ENCODE data around the gene BIRC5.

BIRC5 gene

DNA sequence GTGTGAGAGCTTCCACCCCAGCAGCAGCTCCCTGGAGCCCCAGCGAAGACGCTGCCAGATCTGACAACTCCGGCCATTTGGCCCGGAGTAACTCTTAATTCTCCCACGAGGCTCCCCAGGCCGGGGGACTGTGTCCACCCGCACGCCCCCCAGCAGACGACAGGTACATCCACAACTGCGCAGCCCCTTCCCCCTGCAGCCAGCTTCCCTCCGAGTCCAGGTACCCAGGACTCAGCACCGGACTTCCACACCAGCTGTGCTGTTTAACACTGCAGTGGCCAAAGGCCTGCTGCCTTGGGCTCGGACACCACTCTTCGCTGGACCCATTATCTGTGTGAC is 38.4 kb upstream of the BIRC5 start:
- Mint-ChIP-seq H3K4me3 (no peak overlapping the region), H3K27me3 (no peaks in the 10 kb centered on the region), H3K36me3 (no peaks in the 10 kb centered on the region), H3K27ac (no peak overlapping the region), H3K4me1 (ENCODE audit: low read depth) (peaks cover 48% of the 10 kb centered on the region), H3K9me3 (ENCODE audit: low read depth) (no peaks in the 10 kb centered on the region)

DNA sequence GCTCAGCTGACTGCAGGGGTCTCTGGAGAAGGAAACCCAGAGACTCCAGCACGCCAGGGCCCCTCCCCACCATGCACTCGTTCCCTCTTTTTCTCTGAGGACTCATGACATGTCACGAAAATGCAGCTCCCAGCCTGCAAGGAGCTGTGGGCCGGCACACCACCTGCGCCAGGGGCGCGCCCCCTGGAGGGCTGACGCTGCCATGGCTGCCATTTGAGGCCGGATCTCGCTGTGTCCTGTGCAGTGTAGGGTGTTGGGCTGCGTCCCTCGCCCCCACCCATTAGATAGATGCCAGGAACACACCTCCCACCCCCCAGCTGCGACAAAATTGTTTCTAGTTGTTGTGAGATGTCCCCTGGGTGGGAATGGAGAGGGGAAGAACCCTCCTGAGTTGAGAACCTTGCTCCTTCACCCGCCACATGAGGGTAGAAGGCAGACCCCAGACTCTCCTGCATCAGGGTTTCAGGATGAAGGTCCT is 37.5 kb upstream of the BIRC5 start:
- Mint-ChIP-seq H3K4me1 (ENCODE audit: low read depth) (peaks cover 41% of the 10 kb centered on the region), H3K9me3 (ENCODE audit: low read depth) (no peaks in the 10 kb centered on the region), H3K27me3 (no peaks in the 10 kb centered on the region), H3K36me3 (no peaks in the 10 kb centered on the region), H3K4me3 (no peak overlapping the region), H3K27ac (no peak overlapping the region)

DNA sequence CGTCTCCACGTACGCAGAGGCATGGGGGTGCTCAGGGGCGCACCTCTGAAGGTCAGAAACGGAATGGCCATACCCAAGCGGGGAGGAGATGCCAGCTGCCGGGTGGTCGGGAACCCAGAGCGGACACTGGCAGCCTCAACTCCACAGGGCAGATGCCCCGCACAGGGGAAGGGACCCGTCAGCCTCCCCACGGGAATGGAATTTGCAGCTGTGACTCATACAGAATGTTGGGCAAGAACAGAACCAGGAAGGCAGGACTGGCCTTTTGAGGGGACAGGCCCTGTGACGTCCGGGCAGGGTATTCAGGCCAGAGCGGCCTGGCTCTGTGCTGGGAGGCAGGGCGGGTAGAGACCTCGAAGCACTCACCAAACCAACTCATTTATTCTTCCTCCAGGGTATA is 34.7 kb upstream of the BIRC5 start:
- Mint-ChIP-seq H3K9me3 (ENCODE audit: low read depth) (no peaks in the 10 kb centered on the region), H3K27ac (no peak overlapping the region), H3K36me3 (no peaks in the 10 kb centered on the region), H3K4me3 (no peak overlapping the region), H3K27me3 (no peaks in the 10 kb centered on the region), H3K4me1 (ENCODE audit: low read depth) (peaks cover 15% of the 10 kb centered on the region)

DNA sequence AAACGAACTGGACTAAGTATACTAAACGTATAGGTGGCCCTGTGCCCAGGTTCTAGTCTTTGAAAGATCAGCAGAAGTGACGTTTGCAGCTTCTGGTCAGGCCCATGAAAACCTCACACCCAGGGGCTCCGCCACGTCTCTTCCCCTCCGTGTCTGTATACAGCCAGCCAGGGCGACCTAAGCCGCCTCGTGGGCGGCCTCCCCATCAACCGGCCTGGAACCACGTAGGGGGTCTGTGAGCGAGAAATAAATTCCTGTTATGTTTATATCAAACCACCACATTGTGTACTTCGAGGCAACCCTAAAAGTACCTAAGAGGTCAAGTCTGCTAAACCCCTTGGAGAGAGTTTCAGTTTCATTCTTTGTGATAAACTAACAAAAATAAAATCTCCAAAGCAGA is 34.0 kb upstream of the BIRC5 start:
- no peak overlapping the region for H3K4me3 Mint-ChIP-seq
- H3K36me3 Mint-ChIP-seq: no peaks in the 10 kb centered on the region
- H3K4me1 Mint-ChIP-seq (ENCODE audit: low read depth): peaks cover 15% of the 10 kb centered on the region
- no peak overlapping the region for H3K27ac Mint-ChIP-seq
- no peaks in the 10 kb centered on the region for H3K9me3 Mint-ChIP-seq (ENCODE audit: low read depth)
- H3K27me3 Mint-ChIP-seq: no peaks in the 10 kb centered on the region

- Mint-ChIP-seq H3K27ac (no peak overlapping the region), H3K4me1 (ENCODE audit: low read depth) (peaks cover 12% of the 10 kb centered on the region), H3K4me3 (no peak overlapping the region), H3K9me3 (ENCODE audit: low read depth) (no peaks in the 10 kb centered on the region), H3K36me3 (no peaks in the 10 kb centered on the region), H3K27me3 (no peaks in the 10 kb centered on the region)
These were observed 33.5 kb upstream of the BIRC5 start for GRCh38 chr17:78180508-78180907.

DNA sequence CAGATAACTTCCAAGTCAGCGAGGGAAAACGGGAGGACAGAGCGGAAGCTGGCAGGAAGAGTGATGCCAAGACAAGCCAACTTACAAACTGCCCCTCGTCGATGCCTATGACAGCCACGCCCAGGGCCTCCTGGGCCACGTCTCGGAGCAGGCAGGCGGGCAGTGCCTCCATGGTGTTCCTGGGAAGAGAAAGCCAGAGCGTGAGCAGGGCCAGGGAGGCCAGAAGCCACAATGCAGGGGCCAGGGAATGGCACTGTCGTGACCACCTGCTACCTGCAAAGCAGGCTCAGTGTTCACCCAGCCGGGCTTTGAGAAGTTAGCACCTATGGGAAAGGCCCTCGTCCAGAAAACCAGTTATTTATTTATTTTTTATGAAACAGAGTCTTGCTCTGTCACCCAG is 31.5 kb upstream of the BIRC5 start:
- H3K9me3 Mint-ChIP-seq (ENCODE audit: low read depth): no peaks in the 10 kb centered on the region
- H3K27ac Mint-ChIP-seq: no peak overlapping the region
- H3K36me3 Mint-ChIP-seq: no peaks in the 10 kb centered on the region
- H3K27me3 Mint-ChIP-seq: no peaks in the 10 kb centered on the region
- H3K4me1 Mint-ChIP-seq (ENCODE audit: low read depth): peaks cover 5% of the 10 kb centered on the region
- no peak overlapping the region for H3K4me3 Mint-ChIP-seq

DNA sequence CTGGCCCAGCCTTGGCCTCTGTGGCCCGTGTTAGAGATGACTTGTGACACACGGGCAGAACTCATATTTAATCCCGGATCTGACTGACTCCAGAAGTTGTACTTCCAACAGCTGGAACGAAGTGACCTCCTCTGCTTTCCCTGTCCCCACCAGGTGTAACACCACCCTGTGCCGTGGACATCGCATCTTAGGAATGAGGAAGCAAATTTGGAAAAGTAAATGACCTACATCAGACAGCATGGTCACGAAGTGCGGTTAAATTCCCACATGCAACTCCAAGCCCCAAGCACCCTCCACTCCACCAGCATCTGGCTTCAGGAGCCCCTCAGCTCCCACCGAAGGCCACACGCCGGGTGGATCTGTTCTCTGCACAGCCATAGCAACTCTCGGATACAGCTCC is 30.1 kb upstream of the BIRC5 start:
- H3K27ac Mint-ChIP-seq: no peak overlapping the region
- H3K27me3 Mint-ChIP-seq: no peaks in the 10 kb centered on the region
- no peaks in the 10 kb centered on the region for H3K9me3 Mint-ChIP-seq (ENCODE audit: low read depth)
- no peaks in the 10 kb centered on the region for H3K36me3 Mint-ChIP-seq
- no peak overlapping the region for H3K4me3 Mint-ChIP-seq
- H3K4me1 Mint-ChIP-seq (ENCODE audit: low read depth): peaks cover 9% of the 10 kb centered on the region

DNA sequence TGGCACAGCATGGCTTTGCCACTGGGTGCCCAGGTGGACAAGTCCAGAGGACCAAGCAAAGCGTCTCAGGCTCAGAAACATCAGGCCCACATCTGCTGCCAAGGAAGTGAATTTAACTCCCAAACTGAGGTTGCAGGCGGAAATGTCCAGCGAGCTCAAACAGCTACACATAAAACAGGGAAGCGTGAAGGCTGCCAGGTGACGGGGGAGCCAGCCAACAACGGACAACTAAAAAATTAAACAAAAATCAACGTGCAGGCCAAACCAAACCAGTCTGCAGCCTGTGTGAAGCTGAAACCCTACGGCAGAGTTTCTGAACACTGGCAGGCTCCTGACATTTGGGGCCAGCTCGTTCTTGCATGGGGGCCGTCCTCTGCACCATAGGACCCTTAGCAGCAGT is 29.7 kb upstream of the BIRC5 start:
- Mint-ChIP-seq H3K27ac (no peak overlapping the region), H3K36me3 (no peaks in the 10 kb centered on the region), H3K4me1 (ENCODE audit: low read depth) (peaks cover 9% of the 10 kb centered on the region)

GRCh38 chr17:78184868-78185267 is 29.2 kb upstream of the BIRC5 start:
- H3K36me3 Mint-ChIP-seq: no peaks in the 10 kb centered on the region
- H3K27me3 Mint-ChIP-seq: no peaks in the 10 kb centered on the region
- no peaks in the 10 kb centered on the region for H3K9me3 Mint-ChIP-seq (ENCODE audit: low read depth)
- peak overlapping the region; percentile 1 for H3K4me3 Mint-ChIP-seq
- peaks cover 9% of the 10 kb centered on the region for H3K4me1 Mint-ChIP-seq (ENCODE audit: low read depth)
- no peak overlapping the region for H3K27ac Mint-ChIP-seq

More for the DNA sequence above, 29.7 kb upstream of the BIRC5 start:
- Mint-ChIP-seq H3K9me3 (ENCODE audit: low read depth) (no peaks in the 10 kb centered on the region), H3K27me3 (no peaks in the 10 kb centered on the region), H3K4me3 (no peak overlapping the region)

GRCh38 chr17:78185981-78186691 is 27.9 kb upstream of the BIRC5 start:
- Mint-ChIP-seq H3K36me3 (no peaks in the 10 kb centered on the region), H3K4me1 (ENCODE audit: low read depth) (peaks cover 12% of the 10 kb centered on the region), H3K9me3 (ENCODE audit: low read depth) (no peaks in the 10 kb centered on the region), H3K27me3 (no peaks in the 10 kb centered on the region), H3K4me3 (peak overlapping the region; percentile 80), H3K27ac (peak overlapping the region; percentile 61)

DNA sequence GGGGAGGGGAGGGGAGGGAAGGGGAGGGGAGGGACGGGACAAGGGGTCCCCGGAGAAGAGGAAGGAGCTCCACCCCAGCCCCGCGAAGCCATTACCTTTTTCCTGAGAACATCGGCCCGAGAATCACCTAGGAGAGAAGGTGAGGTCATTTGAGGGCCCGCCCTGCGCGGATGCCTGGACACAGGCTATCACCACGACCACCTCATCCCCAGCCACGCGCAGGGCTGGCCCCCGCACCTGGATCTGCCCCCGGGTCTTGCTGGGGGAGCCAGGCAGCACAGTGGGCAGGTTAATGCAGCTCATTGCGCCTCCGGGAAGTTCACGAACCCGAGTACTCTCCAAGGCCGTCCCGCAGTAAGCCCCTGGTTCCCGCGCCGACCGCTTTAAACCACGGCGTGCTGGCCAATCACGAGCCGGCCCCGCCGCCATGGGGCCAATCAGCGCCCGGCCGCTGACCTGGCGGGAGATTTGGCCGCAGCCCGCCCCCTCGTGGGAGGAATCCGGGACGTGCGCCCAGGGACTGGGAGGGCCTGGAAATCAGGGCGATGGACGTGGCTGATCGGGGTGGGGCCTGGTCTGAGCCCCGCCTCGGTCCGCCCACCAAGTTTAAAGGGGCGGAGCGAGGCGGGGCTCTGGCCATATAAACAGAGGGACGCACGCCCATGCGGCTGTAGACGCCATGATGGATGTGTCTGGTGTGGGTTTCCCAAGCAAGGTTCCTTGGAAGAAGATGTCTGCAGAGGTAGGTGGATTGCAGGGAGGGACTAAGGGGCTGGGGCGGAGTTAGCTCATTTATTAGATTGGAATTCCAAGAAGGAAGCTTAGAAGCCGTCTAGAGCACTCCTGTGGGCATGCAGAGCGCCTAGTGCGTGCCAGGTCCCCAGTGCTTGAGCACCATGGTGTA is 27.1 kb upstream of the BIRC5 start, which contains the start of the genes AFMID and TK1:
TSS of gene AFMID (plus strand) at position 671 of the 904 bp plus-strand sequence. CDS start at position 680, 9 bp downstream.
TSS of gene TK1 (minus strand) at position 361 of the 904 bp plus-strand sequence. CDS start at position 303, 58 bp downstream.
- Mint-ChIP-seq H3K27ac (peak within 1 kb of the TSS; percentile 64), H3K4me1 (ENCODE audit: low read depth) (peaks cover 12% of the 10 kb centered on the region), H3K27me3 (no peaks in the 10 kb centered on the region), H3K9me3 (ENCODE audit: low read depth) (no peaks in the 10 kb centered on the region), H3K36me3 (no peaks in the 10 kb centered on the region), H3K4me3 (peak within 1 kb of the TSS; percentile 90)

GRCh38 chr17:78196716-78197115 is 17.3 kb upstream of the BIRC5 start:
- Mint-ChIP-seq H3K4me1 (ENCODE audit: low read depth) (no peaks in the 10 kb centered on the region), H3K4me3 (no peak overlapping the region), H3K36me3 (no peaks in the 10 kb centered on the region), H3K9me3 (ENCODE audit: low read depth) (no peaks in the 10 kb centered on the region), H3K27ac (no peak overlapping the region), H3K27me3 (no peaks in the 10 kb centered on the region)

DNA sequence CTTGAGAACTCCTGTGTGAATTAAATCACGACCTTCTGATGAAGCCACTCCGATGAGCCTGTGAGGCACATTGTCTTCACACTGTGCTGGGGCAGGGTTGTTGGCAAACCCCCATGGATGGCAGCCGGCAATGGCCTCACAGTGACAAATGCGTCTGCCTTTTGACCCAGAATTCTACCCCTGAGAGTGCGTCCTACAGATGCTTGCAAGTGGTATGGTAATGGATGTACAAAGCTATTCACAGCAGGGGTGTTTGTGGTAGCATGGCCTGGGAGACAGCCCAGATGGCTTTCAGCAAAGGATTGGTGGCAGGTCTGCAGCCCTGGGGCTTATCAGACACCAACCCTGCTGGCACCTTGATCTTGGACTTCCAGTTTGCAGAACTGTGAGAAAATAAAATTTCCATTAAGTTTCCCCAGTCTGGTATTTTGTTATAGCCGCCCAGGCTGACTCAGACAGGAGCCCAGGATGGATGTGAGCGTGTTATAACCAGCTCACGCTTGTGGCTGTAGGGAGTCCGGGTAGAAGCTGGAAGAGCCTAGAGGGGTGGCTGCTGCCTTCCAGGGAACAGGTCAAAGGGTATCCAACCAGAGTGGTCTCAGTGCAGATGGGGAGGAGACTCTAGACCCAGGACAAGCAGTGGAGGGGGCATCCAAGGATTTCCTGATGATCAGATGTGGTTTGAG is 16.8 kb upstream of the BIRC5 start:
- H3K9me3 Mint-ChIP-seq (ENCODE audit: low read depth): no peaks in the 10 kb centered on the region
- H3K4me1 Mint-ChIP-seq (ENCODE audit: low read depth): no peaks in the 10 kb centered on the region
- no peaks in the 10 kb centered on the region for H3K27me3 Mint-ChIP-seq
- H3K4me3 Mint-ChIP-seq: no peak overlapping the region
- no peak overlapping the region for H3K27ac Mint-ChIP-seq
- no peaks in the 10 kb centered on the region for H3K36me3 Mint-ChIP-seq

DNA sequence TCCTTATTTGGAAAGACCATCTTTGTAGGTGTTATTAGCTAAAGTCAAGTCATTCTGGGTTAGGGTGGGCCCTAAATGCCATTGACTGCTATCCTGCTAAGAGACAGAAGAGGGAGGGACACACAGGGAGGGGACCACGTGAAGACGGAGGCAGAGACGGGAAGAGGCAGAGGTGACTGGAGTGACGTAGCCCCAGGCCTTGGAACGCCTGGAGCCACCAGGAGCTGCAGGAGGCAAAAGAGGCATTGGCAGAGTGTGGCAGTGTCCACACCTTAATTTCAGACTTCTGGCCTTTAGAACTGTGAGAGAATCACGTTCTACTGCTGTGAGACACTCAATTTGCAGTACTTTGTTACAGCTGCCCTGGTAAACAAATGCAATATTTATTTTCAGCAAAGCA is 13.6 kb upstream of the BIRC5 start:
- Mint-ChIP-seq H3K27me3 (no peaks in the 10 kb centered on the region), H3K9me3 (ENCODE audit: low read depth) (no peaks in the 10 kb centered on the region), H3K36me3 (peaks cover 3% of the 10 kb centered on the region), H3K4me1 (ENCODE audit: low read depth) (no peaks in the 10 kb centered on the region), H3K27ac (no peak overlapping the region), H3K4me3 (no peak overlapping the region)

GRCh38 chr17:78202666-78203065 is 11.4 kb upstream of the BIRC5 start:
- Mint-ChIP-seq H3K4me3 (no peak overlapping the region), H3K36me3 (peaks cover 3% of the 10 kb centered on the region), H3K9me3 (ENCODE audit: low read depth) (no peaks in the 10 kb centered on the region), H3K27me3 (no peaks in the 10 kb centered on the region), H3K27ac (no peak overlapping the region), H3K4me1 (ENCODE audit: low read depth) (no peaks in the 10 kb centered on the region)

All from activated naive CD8-positive, alpha-beta T cell (primary cell).